Liver (tissue), 9 donors: Measurements from ENCODE around the gene ARL11. TPM values are rescaled to one million over a fixed set of nuclear protein-coding genes. Genes with fewer than 3 reads are reported as not detected.
A peak's percentile ranks its signal among the peaks of the same experiment; 100 is the strongest.

Experiments used
- DNase-seq: peaks from one replicate; pipeline ENCODE4 v3.0.0-alpha.2; 2017; ENCODE audit warnings: low spot score
- H3K27ac ChIP-seq, 2 donors: one replicate each; pipeline ENCODE4 v1.7.0; 2013; ENCODE audit warnings: inconsistent platforms in 2 of 2, low read length in 2 of 2, control low read depth in 1 of 2, low read depth in 1 of 2, mild to moderate bottlenecking in 1 of 2
- H3K27me3 ChIP-seq, 4 donors: one replicate each; pipeline versions ENCODE4 v1.6.1 to v1.7.0; 2013; ENCODE audit warnings: low read length in 3 of 4, inconsistent platforms in 1 of 4, mild to moderate bottlenecking in 1 of 4, moderate library complexity in 1 of 4; ENCODE audit not compliant: control insufficient read depth in 4 of 4, insufficient read depth in 4 of 4
- H3K36me3 ChIP-seq, 4 donors: one replicate each; pipeline versions ENCODE4 v1.6.1 to v1.7.0; 2013; ENCODE audit warnings: low read length in 3 of 4, mild to moderate bottlenecking in 3 of 4, low read depth in 1 of 4, moderate library complexity in 1 of 4; ENCODE audit not compliant: control insufficient read depth in 4 of 4, insufficient read depth in 3 of 4
- H3K4me1 ChIP-seq, 4 donors: one replicate each; pipeline versions ENCODE4 v1.6.1 to v1.7.0; 2013; ENCODE audit warnings: low read length in 3 of 4, mild to moderate bottlenecking in 3 of 4, moderate library complexity in 1 of 4; ENCODE audit not compliant: control insufficient read depth in 4 of 4, insufficient read depth in 4 of 4
- H3K4me3 ChIP-seq, 3 donors: one replicate each; pipeline versions ENCODE4 v1.6.1 to v1.7.0; 2013; ENCODE audit warnings: low read length in 3 of 3, control low read depth in 1 of 3, low read depth in 1 of 3, mild to moderate bottlenecking in 1 of 3
- H3K9ac ChIP-seq, 2 donors: one replicate each; pipeline ENCODE4 v1.7.0; 2013; ENCODE audit warnings: low read length in 2 of 2, mild to moderate bottlenecking in 2 of 2, moderate library complexity in 2 of 2, control low read depth in 1 of 2, low read depth in 1 of 2
- H3K9me3 ChIP-seq, 4 donors: one replicate each; pipeline versions ENCODE4 v1.6.1 to v1.7.0; 2013; ENCODE audit warnings: low read length in 3 of 4; ENCODE audit not compliant: control insufficient read depth in 4 of 4
- ATF3 ChIP-seq: IDR thresholded peaks from 2 replicates; pipeline ENCODE4 v1.6.1; 2016; ENCODE audit warnings: antibody characterized with exemption
- CTCF ChIP-seq: fragments of 150-350 bp; IDR thresholded peaks from 2 replicates; pipeline ENCODE4 v1.5.1; 2017; ENCODE audit warnings: improper control_type of control experiment, low read depth, low read length; ENCODE audit not compliant: missing input control
- EGR1 ChIP-seq, 2 donors: IDR thresholded peaks; 2 replicates each; pipeline ENCODE4 v1.6.1; 2016 to 2018; ENCODE audit warnings: antibody characterized with exemption in 2 of 2, low read depth in 2 of 2
- FOXA1 ChIP-seq: IDR thresholded peaks from 2 replicates; pipeline ENCODE4 v1.6.1; 2016; ENCODE audit warnings: antibody characterized with exemption
- FOXA2 ChIP-seq: IDR thresholded peaks from 2 replicates; pipeline ENCODE4 v1.6.1; 2016; ENCODE audit warnings: antibody characterized with exemption
- GABPA ChIP-seq, 2 donors: IDR thresholded peaks in 1 of 2; conservative IDR thresholded peaks in 1 of 2; 2 replicates each; pipeline ENCODE4 v1.6.1; 2016; ENCODE audit warnings: antibody characterized with exemption in 2 of 2, mild to moderate bottlenecking in 1 of 2, moderate library complexity in 1 of 2
- HNF4A ChIP-seq, 2 donors: conservative IDR thresholded peaks; 2 replicates each; pipeline ENCODE4 v1.6.1; 2016; ENCODE audit warnings: antibody characterized with exemption in 2 of 2, mild to moderate bottlenecking in 2 of 2
- HNF4G ChIP-seq: IDR thresholded peaks from 2 replicates; pipeline ENCODE4 v1.6.1; 2016; ENCODE audit warnings: antibody characterized with exemption
- JUND ChIP-seq, 2 donors: IDR thresholded peaks; 2 replicates each; pipeline ENCODE4 v1.6.1; 2016; ENCODE audit warnings: antibody characterized with exemption in 2 of 2
- MAX ChIP-seq: IDR thresholded peaks from 2 replicates; pipeline ENCODE4 v1.6.1; 2016; ENCODE audit warnings: antibody characterized with exemption
- NR2F2 ChIP-seq: IDR thresholded peaks from 2 replicates; pipeline ENCODE4 v1.6.1; 2016; ENCODE audit warnings: antibody characterized with exemption
- RAD21 ChIP-seq, 2 donors: IDR thresholded peaks; 2 replicates each; pipeline ENCODE4 v1.6.1; 2016; ENCODE audit warnings: antibody characterized with exemption in 2 of 2, mild to moderate bottlenecking in 2 of 2
- REST ChIP-seq: IDR thresholded peaks from 2 replicates; pipeline ENCODE4 v1.6.1; 2016; ENCODE audit warnings: antibody characterized with exemption, mild to moderate bottlenecking
- RXRA ChIP-seq, 2 donors: IDR thresholded peaks; 2 replicates each; pipeline ENCODE4 v1.6.1; 2017 to 2018; ENCODE audit warnings: antibody characterized with exemption in 2 of 2, mild to moderate bottlenecking in 1 of 2
- SP1 ChIP-seq: IDR thresholded peaks from 2 replicates; pipeline ENCODE4 v1.6.1; 2018; ENCODE audit warnings: antibody characterized with exemption, mild to moderate bottlenecking
- TAF1 ChIP-seq: conservative IDR thresholded peaks from 2 replicates; pipeline ENCODE4 v1.6.1; 2016; ENCODE audit warnings: antibody characterized with exemption, mild to moderate bottlenecking
- YY1 ChIP-seq: IDR thresholded peaks from 2 replicates; pipeline ENCODE4 v1.6.1; 2016; ENCODE audit warnings: antibody characterized with exemption, mild to moderate bottlenecking
- ZBTB33 ChIP-seq: IDR thresholded peaks from 2 replicates; pipeline ENCODE4 v1.6.1; 2016; ENCODE audit warnings: antibody characterized with exemption
- WGBS: extraction: QIAGEN DNeasy Blood & Tissue Kit; methylation state at CpG from one replicate; pipeline ENCODE4 v1.1.7; 2013; 5-methylcytosine and 5-hydroxymethylcytosine counted together
- polyA plus RNA-seq, 2 donors: library from polyadenylated mRNA; stranded (reverse) in 1 of 2; unstranded in 1 of 2; fragments of 200-250 nt in 1 of 2; fragments of >200 nt in 1 of 2; fragmentation: Nextera tagmentation in 1 of 2; extraction: Ambion mirVana in 1 of 2; gene quantifications; one replicate each; pipeline versions ENCODE4 v1.2.1 to v1.2.3, GENCODE V29; 2013 to 2015
- total RNA-seq, 2 donors: library from RNA; depleted of rRNA; stranded (reverse); fragments of >200 nt; gene quantifications; one replicate each; pipeline ENCODE4 v1.2.3, GENCODE V29; 2014
- donor health status: healthy.
- donor health status: healthy.
- donor health status: healthy.
- donor health status: healthy.
- donor health status: healthy.

The ARL11 gene
- total and polyA plus RNA-seq, 4 donors = 0.11 to 1.5 (median 0.59) TPM

GRCh38 chr13:49641801-49642291 lies 13.5 kb downstream of the ARL11 start:
- no peaks in the 10 kb centered on the region for H3K27me3 ChIP-seq
- H3K4me1 ChIP-seq = no peaks in the 10 kb centered on the region
- no peak overlapping the region for H3K4me3 ChIP-seq
- H3K9ac ChIP-seq = no peak overlapping the region
- WGBS = 83% methylated on average over 4 of the region's 4 CpGs
- H3K36me3 ChIP-seq = no peaks in the 10 kb centered on the region
- no peaks in the 10 kb centered on the region for H3K9me3 ChIP-seq
- DNase-seq = no peak
- TF ChIP-seq RAD21 (IDR thresholded peaks at IDR 0.05) (no peak), MAX (no peak), GABPA (IDR thresholded peaks at IDR 0.05 in 1 of 2, conservative IDR thresholded peaks at IDR 0.05 in 1 of 2) (no peak), HNF4G (no peak), ZBTB33 (no peak), CTCF (no peak), NR2F2 (no peak), EGR1 (IDR thresholded peaks at IDR 0.05; ENCODE audit: low read depth in 2 of 2) (no peak), FOXA2 (no peak), ATF3 (no peak)
- H3K27ac ChIP-seq = peak overlapping the region; percentile 4 to 13

GRCh38 chr13:49643035-49643646 lies 14.8 kb downstream of the ARL11 start:
- DNase-seq = no peak
- Histone ChIP-seq H3K9ac (no peak overlapping the region), H3K27me3 (no peaks in the 10 kb centered on the region), H3K9me3 (no peaks in the 10 kb centered on the region), H3K36me3 (no peaks in the 10 kb centered on the region), H3K27ac (no peak overlapping the region), H3K4me3 (no peak overlapping the region), H3K4me1 (no peaks in the 10 kb centered on the region)
- 81% methylated on average over 12 of the region's 12 CpGs for WGBS
- no peak for TF ChIP-seq ZBTB33
- TF ChIP-seq RAD21 (IDR thresholded peaks at IDR 0.05) = no peak
- TF ChIP-seq EGR1 (IDR thresholded peaks at IDR 0.05; ENCODE audit: low read depth in 2 of 2) = no peak
- TF ChIP-seq JUND (IDR thresholded peaks at IDR 0.05) = no peak
- no peak for TF ChIP-seq SP1
- no peak for TF ChIP-seq FOXA2
- TF ChIP-seq RXRA (IDR thresholded peaks at IDR 0.05) = no peak
- no peak for TF ChIP-seq CTCF
- TF ChIP-seq TAF1 = no peak
- TF ChIP-seq MAX = no peak
- no peak for TF ChIP-seq ATF3
- TF ChIP-seq HNF4A (conservative IDR thresholded peaks at IDR 0.05) = no peak
- no peak for TF ChIP-seq REST
- TF ChIP-seq FOXA1 = no peak
- TF ChIP-seq NR2F2 = no peak
- no peak for TF ChIP-seq YY1
- no peak for TF ChIP-seq HNF4G
